Neural progenitor cell (in vitro differentiated cells): ENCODE measurements around the gene KIRREL3.

Source experiments
- CTCF ChIP-seq: fragments of 200-600 bp; sonication (generic); IDR thresholded peaks from 2 replicates; pipeline ENCODE4 v1.5.1; 2017; ENCODE audit warnings: antibody characterized with exemption, mild to moderate bottlenecking
- EZH2 ChIP-seq: fragments of 200-600 bp; sonication (generic); IDR thresholded peaks from 2 replicates; pipeline ENCODE4 v1.6.1; 2017; ENCODE audit warnings: antibody characterized with exemption, mild to moderate bottlenecking, moderate library complexity
- EZH2phosphoT487 ChIP-seq: fragments of 200-600 bp; sonication (generic); IDR thresholded peaks from 2 replicates; pipeline ENCODE4 v1.6.1; 2017; ENCODE audit warnings: antibody characterized with exemption

GRCh38 chr11:126702165-126702720 is 298.3 kb downstream of the KIRREL3 start:
- TF ChIP-seq CTCF: no peak
- TF ChIP-seq EZH2phosphoT487: no peak
- no peak for TF ChIP-seq EZH2
